Frontal cortex (tissue), 4 donors: Measurements from ENCODE around the gene SLC5A2. TPM values are rescaled to one million over a fixed set of nuclear protein-coding genes. Genes with fewer than 3 reads are reported as not detected.
"Not testable (repeated sequence)": the region's sequence is repeated elsewhere in the genome, so short reads cannot be mapped to it uniquely, and the experiment has no call there.

ENCODE experiments used
- DNase-seq, 2 donors: peaks; one replicate each; pipeline ENCODE4 v3.0.0; 2012; ENCODE audit warnings: low spot score in 2 of 2
- FAIRE-seq: peaks from 2 replicates; lab custom pipeline; 2012; peaks lifted over from hg19 to GRCh38; lab: Jason Lieb, UNC
- total RNA-seq: library from RNA; depleted of rRNA; stranded (reverse); fragments of >200 nt; gene quantifications from one replicate; pipeline ENCODE4 v1.2.3, GENCODE V29; 2014
- donor health status: control.
- donor health status: control.
- donor health status: control.

Gene SLC5A2
- total RNA-seq, 1 donor from 2014 or later = 1.2 TPM

DNA sequence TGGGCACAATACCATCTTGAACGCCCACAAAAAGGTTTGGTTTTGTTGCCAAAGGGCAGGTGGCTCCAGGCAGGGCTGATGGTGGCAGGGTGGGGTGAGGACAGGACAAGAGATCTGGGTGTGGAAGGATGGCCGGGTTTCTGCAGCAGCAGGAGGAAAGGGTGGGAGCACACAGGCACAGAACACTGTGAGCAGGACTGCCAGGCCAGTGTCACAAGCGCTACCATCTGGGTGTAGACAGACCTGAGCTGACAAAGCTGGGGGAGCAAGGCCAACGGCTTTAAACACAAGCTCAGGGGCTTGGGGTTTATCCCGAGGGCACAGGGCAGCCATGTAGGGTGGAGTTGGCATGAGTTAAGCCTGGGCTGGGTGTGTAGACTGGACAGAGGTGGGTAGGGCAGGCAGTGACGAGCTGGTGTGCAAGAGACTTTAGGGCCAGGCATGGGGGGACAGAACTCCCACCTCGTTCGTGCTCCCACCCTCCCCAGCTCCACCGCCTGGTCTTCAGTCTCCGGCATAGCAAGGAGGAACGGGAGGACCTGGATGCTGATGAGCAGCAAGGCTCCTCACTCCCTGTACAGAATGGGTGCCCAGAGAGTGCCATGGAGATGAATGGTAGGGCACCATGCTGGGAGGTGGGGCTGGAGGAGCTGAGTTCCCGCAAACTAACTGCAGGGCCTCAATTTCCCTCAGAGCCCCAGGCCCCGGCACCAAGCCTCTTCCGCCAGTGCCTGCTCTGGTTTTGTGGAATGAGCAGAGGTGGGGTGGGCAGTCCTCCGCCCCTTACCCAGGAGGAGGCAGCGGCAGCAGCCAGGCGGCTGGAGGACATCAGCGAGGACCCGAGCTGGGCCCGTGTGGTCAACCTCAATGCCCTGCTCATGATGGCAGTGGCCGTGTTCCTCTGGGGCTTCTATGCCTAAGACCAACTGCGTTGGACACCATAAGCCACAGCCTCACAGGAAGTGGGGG is 7.0 kb downstream of the SLC5A2 start:
- FAIRE-seq (no peak), DNase-seq (no peak)

DNA sequence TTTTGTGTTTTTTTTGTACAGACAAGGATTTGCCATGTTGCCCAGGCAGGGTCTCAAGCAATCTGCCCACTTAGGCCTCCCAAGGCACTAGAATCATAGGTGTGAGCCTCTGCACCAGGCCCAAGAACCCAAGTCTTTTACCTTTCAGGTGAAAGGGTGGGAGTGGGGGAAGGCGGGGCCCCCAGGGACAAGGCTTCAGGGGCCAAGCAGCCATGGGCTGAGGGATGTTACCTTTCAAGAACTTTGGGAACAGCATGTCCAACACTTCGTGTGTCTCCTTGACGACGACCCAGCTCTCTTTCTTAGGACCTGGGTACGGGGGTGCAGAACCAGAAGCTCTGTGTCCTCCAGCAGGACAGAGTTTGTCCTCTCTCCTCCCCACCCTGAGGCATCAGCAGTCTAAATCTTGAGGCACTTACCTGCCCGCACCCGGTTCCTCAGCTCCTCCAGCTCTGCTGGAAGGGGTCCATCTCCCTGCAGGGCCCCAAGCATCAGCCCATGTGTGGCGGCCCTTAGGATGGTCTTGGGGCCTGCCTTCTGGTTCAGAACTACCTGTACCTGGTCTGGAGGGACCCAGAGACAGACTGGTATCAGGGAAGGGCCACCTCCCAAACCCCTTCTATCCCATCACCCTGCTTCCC is 9.0 kb downstream of the SLC5A2 start:
- DNase-seq (no peak), FAIRE-seq (no peak)

- DNase-seq (no peak), FAIRE-seq (no peak)
These were observed 10.7 kb downstream of the SLC5A2 start for GRCh38 chr16:31493506-31494125.

DNA sequence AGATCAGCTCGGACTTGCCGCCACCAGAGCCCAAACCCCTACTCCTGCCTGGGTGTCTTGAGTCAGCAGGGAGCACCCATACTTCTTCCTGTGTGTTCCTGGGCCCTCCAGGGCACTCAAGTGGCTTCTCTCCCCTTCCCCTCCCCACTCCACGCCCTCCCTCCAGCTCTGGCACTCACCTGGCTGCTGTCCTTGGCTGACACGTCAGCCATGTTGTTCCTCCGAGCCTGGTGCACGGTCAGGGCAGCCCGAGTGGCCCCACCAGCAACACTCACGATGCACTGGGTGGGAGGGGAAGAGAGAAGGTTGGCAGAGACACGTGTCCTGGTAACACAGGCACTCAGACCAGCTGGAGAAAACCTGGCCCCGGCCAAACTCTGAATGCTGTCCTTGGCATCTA is 13.7 kb downstream of the SLC5A2 start:
- FAIRE-seq = no peak
- DNase-seq = no peak

DNA sequence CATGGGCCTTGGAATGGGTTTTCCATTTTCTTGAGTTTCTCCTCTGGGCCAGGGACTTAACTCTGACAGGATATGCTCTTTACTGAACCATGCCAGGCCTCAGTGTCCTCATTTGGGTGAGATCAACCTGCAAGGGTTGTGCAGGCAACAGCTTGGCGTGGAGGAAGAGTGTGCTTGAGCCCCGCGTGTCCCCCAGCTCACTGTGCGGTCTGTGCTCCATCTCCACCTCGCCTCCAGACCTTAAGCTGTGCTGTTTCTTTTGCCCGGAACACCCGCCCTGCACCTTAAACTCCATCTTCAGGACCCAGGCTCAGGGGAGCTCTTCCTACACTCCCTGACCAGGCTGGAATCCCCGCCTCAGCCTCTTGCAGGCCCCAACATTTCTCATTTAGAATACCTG is 15.6 kb downstream of the SLC5A2 start:
- no peak for FAIRE-seq
- DNase-seq = no peak

DNA sequence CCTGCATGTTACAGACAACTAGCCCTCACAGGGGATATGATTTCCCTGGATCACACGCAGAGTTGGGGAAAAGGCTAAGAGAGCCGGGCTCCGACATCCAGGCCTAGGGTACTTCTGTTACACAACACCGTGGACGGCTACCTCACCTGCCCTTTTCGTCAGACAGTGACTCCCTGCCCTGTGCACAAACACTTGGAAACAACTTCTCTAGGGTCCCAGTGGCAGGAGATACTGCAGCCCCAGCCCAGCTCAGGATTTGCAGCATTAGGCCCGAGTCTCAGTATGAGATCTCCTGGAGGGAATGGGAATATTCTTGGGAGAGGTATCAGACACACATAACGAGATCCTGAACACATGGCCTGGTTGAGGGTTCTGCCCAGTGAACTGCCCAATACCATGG is 17.0 kb downstream of the SLC5A2 start:
- FAIRE-seq (no peak), DNase-seq (no peak)

DNA sequence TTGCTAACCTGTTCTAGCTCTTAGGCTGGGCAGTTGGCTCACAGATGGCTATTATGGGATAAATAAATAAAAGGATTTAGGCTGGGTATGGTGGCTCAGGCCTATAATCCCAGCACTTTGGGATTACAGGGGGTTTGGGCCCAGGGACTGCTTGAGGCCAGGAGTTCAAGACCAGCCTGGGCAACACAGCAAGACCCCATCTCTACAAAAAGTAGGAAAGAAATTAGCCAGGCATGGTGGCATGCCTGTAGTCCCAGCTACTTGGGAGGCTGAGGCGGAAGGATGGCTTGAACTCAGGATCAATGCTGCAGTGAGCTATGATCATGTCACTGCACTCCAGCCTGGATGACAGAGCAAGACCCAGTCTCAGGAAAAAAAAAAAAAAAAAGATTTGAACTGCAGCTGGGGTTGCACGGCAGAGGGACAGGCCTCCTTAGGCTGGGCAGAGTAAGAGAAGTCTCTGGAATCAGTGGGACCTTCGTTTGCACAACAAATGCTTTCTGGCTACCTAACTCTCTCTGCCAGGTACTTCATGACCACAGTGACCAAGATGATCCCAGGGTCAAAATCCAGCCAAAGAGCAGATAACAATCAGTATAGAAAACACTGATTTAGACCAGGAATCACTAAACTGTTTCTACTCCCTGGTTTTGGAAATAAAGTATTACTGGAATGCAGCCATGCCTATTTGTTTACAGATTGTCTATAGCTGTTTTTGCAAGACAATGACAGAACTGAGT is 18.5 kb downstream of the SLC5A2 start:
- FAIRE-seq (no peak), DNase-seq (no peak)

GRCh38 chr16:31501966-31502348 is 19.0 kb downstream of the SLC5A2 start:
- no peak for FAIRE-seq

GRCh38 chr16:31502981-31503380 is 20.1 kb downstream of the SLC5A2 start:
- FAIRE-seq (no peak), DNase-seq (no peak)

More at GRCh38 chr16:31501966-31502348, 19.0 kb downstream of the SLC5A2 start:
- no peak for DNase-seq

- not testable (repeated sequence) for DNase-seq, FAIRE-seq
These were observed 20.6 kb downstream of the SLC5A2 start for GRCh38 chr16:31503555-31503954.

DNA sequence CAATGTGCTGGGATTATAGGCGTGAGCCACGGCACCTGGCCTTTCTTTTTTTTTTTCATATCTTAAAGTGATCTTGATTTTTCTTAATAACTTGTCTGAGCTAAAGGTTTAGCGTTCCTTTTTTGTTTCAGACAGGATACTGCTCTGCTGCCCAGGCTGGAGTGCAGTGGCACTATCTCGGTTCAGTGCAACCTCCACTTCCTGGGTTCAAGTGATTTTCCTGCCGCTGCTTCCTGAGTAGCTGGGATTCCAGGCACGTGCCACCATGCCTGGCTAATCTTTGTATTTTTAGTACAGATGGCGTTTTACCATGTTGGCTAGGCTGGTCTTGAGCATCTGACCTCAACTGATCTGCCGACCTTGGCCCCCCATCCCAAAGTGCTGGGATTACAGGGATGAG is 21.2 kb downstream of the SLC5A2 start:
- FAIRE-seq (no peak), DNase-seq (no peak)

GRCh38 chr16:31505483-31505882 is 22.6 kb downstream of the SLC5A2 start:
- FAIRE-seq = no peak
- DNase-seq = no peak

DNA sequence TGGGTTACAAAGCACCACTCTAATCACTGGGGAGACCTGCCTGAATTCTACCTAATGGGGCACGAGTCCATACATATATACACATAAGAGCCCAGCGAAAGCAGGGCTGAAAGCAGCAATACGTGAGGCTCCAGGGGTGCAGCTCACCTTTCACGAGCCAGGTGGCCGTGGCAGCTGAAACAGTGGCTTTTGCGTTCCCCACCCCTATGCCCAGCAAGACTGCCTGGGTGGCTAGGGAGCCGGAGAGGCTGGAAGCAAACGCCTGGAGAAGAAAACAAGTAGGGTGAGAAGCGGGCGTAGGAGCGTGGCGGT is 24.6 kb downstream of the SLC5A2 start:
- DNase-seq (no peak), FAIRE-seq (no peak)

- DNase-seq (peak; percentile 84 to 86), FAIRE-seq (no peak)
These were observed 25.2 kb downstream of the SLC5A2 start, which contains the start of gene RUSF1 for GRCh38 chr16:31507929-31508705. RUSF1 (minus strand) TSS chr16:31508391; CDS start chr16:31508373, 18 bp downstream.

GRCh38 chr16:31508706-31509195 is 25.8 kb downstream of the SLC5A2 start:
- FAIRE-seq (no peak), DNase-seq (no peak)

- FAIRE-seq = no peak
- DNase-seq = no peak
These were observed 30.2 kb downstream of the SLC5A2 start for GRCh38 chr16:31513126-31513525.

- no peak for DNase-seq
- FAIRE-seq = no peak
These were observed 31.0 kb downstream of the SLC5A2 start for GRCh38 chr16:31513884-31514283.

- FAIRE-seq (no peak), DNase-seq (no peak)
These were observed 35.0 kb downstream of the SLC5A2 start for GRCh38 chr16:31517800-31518402.
